ENCODE data around the gene DZIP1.
"Not testable (repeated sequence)": the region's sequence is repeated elsewhere in the genome, so short reads cannot be mapped to it uniquely, and the experiment has no call there.

DZIP1 gene

DNA sequence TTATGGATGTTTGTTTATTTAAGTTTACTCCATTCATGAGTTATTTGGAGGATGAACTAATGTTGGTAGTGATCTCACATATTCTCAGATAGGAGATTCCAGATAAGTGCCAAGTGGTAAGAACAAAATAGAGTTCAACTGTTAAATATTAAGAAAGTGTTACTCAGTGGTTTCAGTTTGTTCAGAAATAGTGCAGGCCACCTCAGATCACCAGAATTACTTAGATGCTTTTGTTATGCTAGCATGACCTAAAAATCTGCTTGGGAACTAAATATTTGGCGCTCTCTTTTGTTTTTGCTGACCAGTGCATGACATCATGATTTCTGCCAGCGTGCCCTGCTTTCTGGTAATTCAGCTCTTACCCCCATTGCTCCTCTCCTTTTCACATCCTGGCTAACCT is 76.4 kb downstream of the DZIP1 start:
- no peak overlapping the region for H4K8ac ChIP-seq (ENCODE audit: low read depth, low read length)
- H2BK12ac ChIP-seq (ENCODE audit: low read length) = no peak overlapping the region
- no peak overlapping the region for H3K14ac ChIP-seq (ENCODE audit: low read length)
- no peak for DNase-seq
- H3K9me3 ChIP-seq (ENCODE audit: insufficient read depth, low read depth, low read length) = no peaks in the 10 kb centered on the region
- no peak overlapping the region for H2AK5ac ChIP-seq (ENCODE audit: low read length)
- no peaks in the 10 kb centered on the region for H3K4me1 ChIP-seq (ENCODE audit: control insufficient read depth in 1 of 2, insufficient read depth in 2 of 2, low read length in 2 of 2)
- no peak overlapping the region for H4K12ac ChIP-seq (ENCODE audit: low read depth, low read length)
- H2AFZ ChIP-seq (ENCODE audit: insufficient read depth, low read length, poor library complexity) = no peak overlapping the region
- no peak overlapping the region for H2BK5ac ChIP-seq (ENCODE audit: low read depth, low read length, poor library complexity)
- H3K23ac ChIP-seq (ENCODE audit: low read length) = no peak overlapping the region
- no peaks in the 10 kb centered on the region for H3K79me2 ChIP-seq (ENCODE audit: control insufficient read depth, insufficient read depth, low read length, poor library complexity)
- no peaks in the 10 kb centered on the region for H3K79me1 ChIP-seq (ENCODE audit: low read length)
- no peaks in the 10 kb centered on the region for H3K36me3 ChIP-seq (ENCODE audit: control insufficient read depth in 1 of 2, insufficient read depth in 2 of 2, low read length in 2 of 2)
- no peak overlapping the region for H3K27ac ChIP-seq (ENCODE audit: low read depth, low read length)
- no peak overlapping the region for H3K4me3 ChIP-seq (ENCODE audit: low read depth, low read length)
- H2BK120ac ChIP-seq (ENCODE audit: insufficient read depth, low read length, poor library complexity) = no peak overlapping the region
- no CpG with 5 or more reads among the region's 2 CpGs for WGBS (ENCODE audit: extremely low coverage, insufficient coverage, insufficient read length)
- no peak overlapping the region for H3K18ac ChIP-seq (ENCODE audit: low read length)
- H3K9ac ChIP-seq (ENCODE audit: low read length) = no peak overlapping the region
- no peaks in the 10 kb centered on the region for H3K27me3 ChIP-seq (ENCODE audit: insufficient read depth, low read length)
- no peak overlapping the region for H3K4me2 ChIP-seq (ENCODE audit: low read length)
- no peak overlapping the region for H4K91ac ChIP-seq (ENCODE audit: low read depth, low read length)
- no peak overlapping the region for H3K4ac ChIP-seq (ENCODE audit: low read depth, low read length)

DNA sequence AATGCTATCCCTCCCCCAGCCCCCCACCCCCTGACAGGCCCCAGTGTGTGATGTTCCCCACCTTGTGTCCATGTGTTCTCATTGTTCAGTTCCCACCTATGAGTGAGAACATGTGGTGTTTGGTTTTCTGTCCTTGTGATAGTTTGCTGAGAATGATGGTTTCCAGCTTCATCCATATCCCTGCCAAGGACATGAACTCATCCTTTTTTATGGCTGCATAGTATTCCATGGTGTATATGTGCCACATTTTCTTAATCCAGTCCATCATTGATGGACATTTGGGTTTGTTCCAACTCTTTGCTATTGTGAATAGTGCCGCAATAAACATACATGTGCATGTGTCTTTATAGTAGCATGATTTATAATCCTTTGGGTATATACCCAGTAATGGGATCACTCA is 78.7 kb downstream of the DZIP1 start:
- no CpG with 5 or more reads among the region's 1 CpG for WGBS (ENCODE audit: extremely low coverage, insufficient coverage, insufficient read length)
- not testable (repeated sequence) for H3K79me2 ChIP-seq (ENCODE audit: control insufficient read depth, insufficient read depth, low read length, poor library complexity); H3K9me3 ChIP-seq (ENCODE audit: insufficient read depth, low read depth, low read length); H4K12ac ChIP-seq (ENCODE audit: low read depth, low read length); H3K4me1 ChIP-seq (ENCODE audit: control insufficient read depth in 1 of 2, insufficient read depth in 2 of 2, low read length in 2 of 2); H3K4me3 ChIP-seq (ENCODE audit: low read depth, low read length); H3K4me2 ChIP-seq (ENCODE audit: low read length); DNase-seq; H3K14ac ChIP-seq (ENCODE audit: low read length); H2BK5ac ChIP-seq (ENCODE audit: low read depth, low read length, poor library complexity); H4K91ac ChIP-seq (ENCODE audit: low read depth, low read length); H3K4ac ChIP-seq (ENCODE audit: low read depth, low read length); H3K27ac ChIP-seq (ENCODE audit: low read depth, low read length); H2BK120ac ChIP-seq (ENCODE audit: insufficient read depth, low read length, poor library complexity); H3K27me3 ChIP-seq (ENCODE audit: insufficient read depth, low read length); H4K8ac ChIP-seq (ENCODE audit: low read depth, low read length); H3K36me3 ChIP-seq (ENCODE audit: control insufficient read depth in 1 of 2, insufficient read depth in 2 of 2, low read length in 2 of 2); H2AFZ ChIP-seq (ENCODE audit: insufficient read depth, low read length, poor library complexity); H3K18ac ChIP-seq (ENCODE audit: low read length); H3K79me1 ChIP-seq (ENCODE audit: low read length); H3K23ac ChIP-seq (ENCODE audit: low read length); H3K9ac ChIP-seq (ENCODE audit: low read length); H2AK5ac ChIP-seq (ENCODE audit: low read length); H2BK12ac ChIP-seq (ENCODE audit: low read length)

DNA sequence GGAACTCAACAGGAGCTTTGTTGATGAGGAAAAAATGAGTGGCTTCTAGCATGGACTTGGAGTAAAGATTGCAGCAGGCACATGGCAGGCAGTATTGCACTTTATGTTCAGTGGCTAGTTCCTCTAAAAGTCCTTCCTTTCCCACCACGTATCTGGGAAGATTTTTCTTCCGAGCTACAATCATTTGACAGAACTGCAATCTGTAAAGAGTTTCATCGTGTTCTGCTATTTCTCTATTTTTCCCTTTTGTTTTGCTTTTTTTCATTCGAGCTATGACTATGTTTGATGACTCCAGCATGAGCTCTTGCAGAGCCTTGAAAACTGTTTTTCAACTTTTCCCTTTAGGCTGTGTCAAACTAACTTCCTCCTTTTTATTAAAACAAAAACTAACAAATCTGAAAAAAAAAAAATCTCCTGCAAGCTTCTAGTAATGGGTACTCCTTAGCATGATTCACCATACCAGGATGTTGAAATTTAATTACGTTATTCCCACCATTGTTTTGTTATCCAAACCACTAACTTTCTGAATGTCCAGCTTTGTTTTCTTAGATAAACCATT is 79.7 kb downstream of the DZIP1 start:
- H3K27ac ChIP-seq (ENCODE audit: low read depth, low read length) = no peak overlapping the region
- peak in 1 of 2 donors; percentile 26 for DNase-seq
- no peak overlapping the region for H3K18ac ChIP-seq (ENCODE audit: low read length)
- no peak overlapping the region for H2BK12ac ChIP-seq (ENCODE audit: low read length)
- no peak overlapping the region for H4K91ac ChIP-seq (ENCODE audit: low read depth, low read length)
- no CpG with 5 or more reads among the region's 5 CpGs for WGBS (ENCODE audit: extremely low coverage, insufficient coverage, insufficient read length)
- no peak overlapping the region for H2AK5ac ChIP-seq (ENCODE audit: low read length)
- H3K4me2 ChIP-seq (ENCODE audit: low read length) = no peak overlapping the region
- no peak overlapping the region for H2AFZ ChIP-seq (ENCODE audit: insufficient read depth, low read length, poor library complexity)
- no peak overlapping the region for H2BK5ac ChIP-seq (ENCODE audit: low read depth, low read length, poor library complexity)
- H3K79me1 ChIP-seq (ENCODE audit: low read length) = no peaks in the 10 kb centered on the region
- no peak overlapping the region for H3K14ac ChIP-seq (ENCODE audit: low read length)
- no peak overlapping the region for H3K9ac ChIP-seq (ENCODE audit: low read length)
- H2BK120ac ChIP-seq (ENCODE audit: insufficient read depth, low read length, poor library complexity) = no peak overlapping the region
- no peak overlapping the region for H3K4ac ChIP-seq (ENCODE audit: low read depth, low read length)
- H4K12ac ChIP-seq (ENCODE audit: low read depth, low read length) = no peak overlapping the region
- no peak overlapping the region for H4K8ac ChIP-seq (ENCODE audit: low read depth, low read length)
- no peak overlapping the region for H3K4me3 ChIP-seq (ENCODE audit: low read depth, low read length)
- no peaks in the 10 kb centered on the region for H3K4me1 ChIP-seq (ENCODE audit: control insufficient read depth in 1 of 2, insufficient read depth in 2 of 2, low read length in 2 of 2)
- H3K27me3 ChIP-seq (ENCODE audit: insufficient read depth, low read length) = no peaks in the 10 kb centered on the region
- no peaks in the 10 kb centered on the region for H3K79me2 ChIP-seq (ENCODE audit: control insufficient read depth, insufficient read depth, low read length, poor library complexity)
- H3K36me3 ChIP-seq (ENCODE audit: control insufficient read depth in 1 of 2, insufficient read depth in 2 of 2, low read length in 2 of 2) = no peaks in the 10 kb centered on the region
- H3K9me3 ChIP-seq (ENCODE audit: insufficient read depth, low read depth, low read length) = no peaks in the 10 kb centered on the region
- no peak overlapping the region for H3K23ac ChIP-seq (ENCODE audit: low read length)

DNA sequence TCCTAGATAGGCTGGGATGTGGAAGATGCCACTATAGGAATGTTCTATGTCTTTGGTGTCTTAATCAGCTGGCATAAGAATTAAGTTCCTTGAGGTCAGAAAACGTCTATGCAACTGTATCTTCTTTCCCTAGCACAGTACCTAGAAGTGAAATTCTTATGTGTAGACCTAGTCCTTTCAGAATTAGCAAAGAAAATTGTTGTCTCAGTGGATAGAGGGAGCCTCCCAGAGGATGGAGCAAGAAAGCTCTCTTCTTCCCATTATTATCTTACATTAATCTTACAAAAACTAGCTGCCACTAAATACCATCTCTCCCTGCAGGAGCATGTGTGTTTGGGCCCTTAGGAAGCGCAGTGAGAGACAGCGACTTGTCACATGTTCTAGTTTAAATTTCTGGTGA is 80.4 kb downstream of the DZIP1 start:
- no peak overlapping the region for H2BK5ac ChIP-seq (ENCODE audit: low read depth, low read length, poor library complexity)
- H2AK5ac ChIP-seq (ENCODE audit: low read length) = no peak overlapping the region
- H3K27ac ChIP-seq (ENCODE audit: low read depth, low read length) = no peak overlapping the region
- no peak overlapping the region for H4K8ac ChIP-seq (ENCODE audit: low read depth, low read length)
- WGBS (ENCODE audit: extremely low coverage, insufficient coverage, insufficient read length) = no CpG with 5 or more reads among the region's 3 CpGs
- no peaks in the 10 kb centered on the region for H3K79me2 ChIP-seq (ENCODE audit: control insufficient read depth, insufficient read depth, low read length, poor library complexity)
- H2AFZ ChIP-seq (ENCODE audit: insufficient read depth, low read length, poor library complexity) = no peak overlapping the region
- no peak overlapping the region for H4K91ac ChIP-seq (ENCODE audit: low read depth, low read length)
- no peak overlapping the region for H4K12ac ChIP-seq (ENCODE audit: low read depth, low read length)
- H3K14ac ChIP-seq (ENCODE audit: low read length) = no peak overlapping the region
- no peaks in the 10 kb centered on the region for H3K9me3 ChIP-seq (ENCODE audit: insufficient read depth, low read depth, low read length)
- H3K4me1 ChIP-seq (ENCODE audit: control insufficient read depth in 1 of 2, insufficient read depth in 2 of 2, low read length in 2 of 2) = no peaks in the 10 kb centered on the region
- no peak overlapping the region for H2BK12ac ChIP-seq (ENCODE audit: low read length)
- H3K23ac ChIP-seq (ENCODE audit: low read length) = no peak overlapping the region
- no peak overlapping the region for H3K4ac ChIP-seq (ENCODE audit: low read depth, low read length)
- no peak overlapping the region for H3K4me2 ChIP-seq (ENCODE audit: low read length)
- no peak overlapping the region for H3K4me3 ChIP-seq (ENCODE audit: low read depth, low read length)
- H3K18ac ChIP-seq (ENCODE audit: low read length) = no peak overlapping the region
- no peak overlapping the region for H2BK120ac ChIP-seq (ENCODE audit: insufficient read depth, low read length, poor library complexity)
- DNase-seq = no peak
- H3K9ac ChIP-seq (ENCODE audit: low read length) = no peak overlapping the region
- H3K79me1 ChIP-seq (ENCODE audit: low read length) = no peaks in the 10 kb centered on the region
- H3K27me3 ChIP-seq (ENCODE audit: insufficient read depth, low read length) = no peaks in the 10 kb centered on the region
- no peaks in the 10 kb centered on the region for H3K36me3 ChIP-seq (ENCODE audit: control insufficient read depth in 1 of 2, insufficient read depth in 2 of 2, low read length in 2 of 2)

Measured in trophoblast cell (in vitro differentiated cells and primary cell).